Suppressor macrophage treated with lipopolysaccharide for 4 hours (primary cell): ENCODE data around the gene CACNA2D3.
"Not testable (repeated sequence)": the region's sequence is repeated elsewhere in the genome, so short reads cannot be mapped to it uniquely, and the experiment has no call there.

ENCODE experiments used
- DNase-seq: peaks from one replicate; pipeline ENCODE4 v3.0.0-alpha.2; 2020

Gene CACNA2D3

DNA sequence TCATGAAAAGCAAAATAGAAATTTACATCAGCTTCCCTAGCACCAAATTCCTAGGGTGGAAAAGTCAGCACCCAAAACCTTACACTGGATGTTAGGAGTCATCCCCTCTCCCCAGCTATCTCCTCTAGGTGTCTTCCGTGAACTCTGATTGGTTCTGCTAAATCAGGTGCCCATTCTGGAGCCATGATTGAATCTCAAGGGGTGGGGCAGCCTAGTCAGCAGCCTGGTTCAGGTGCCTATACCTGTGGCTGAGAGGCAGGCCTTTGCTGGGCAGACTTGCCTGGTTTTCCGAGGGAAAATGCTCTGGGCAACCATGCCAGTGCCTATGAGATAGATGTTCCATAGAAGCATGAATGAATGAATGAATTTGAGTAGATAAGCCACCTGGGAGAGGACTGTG, 468.8 kb downstream of the CACNA2D3 start:
- no peak for DNase-seq

DNA sequence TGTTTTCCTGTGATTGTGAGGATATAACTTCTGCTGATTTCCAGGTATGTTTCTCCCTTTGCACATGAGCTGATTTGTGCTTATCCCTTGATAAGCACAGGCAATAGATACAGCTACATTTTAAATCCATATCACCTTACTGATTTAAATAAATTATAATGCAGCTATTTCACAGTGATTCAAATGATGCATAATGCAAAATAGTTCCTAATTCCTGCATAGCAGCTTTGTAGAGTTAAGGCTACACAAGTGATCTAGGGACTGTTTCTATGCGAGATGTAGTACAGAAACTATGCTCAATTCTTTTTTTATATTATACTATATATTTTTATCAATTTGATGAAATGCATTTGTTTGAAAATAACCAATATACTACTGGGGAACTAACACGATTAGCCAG, 471.3 kb downstream of the CACNA2D3 start:
- DNase-seq, result no peak

DNA sequence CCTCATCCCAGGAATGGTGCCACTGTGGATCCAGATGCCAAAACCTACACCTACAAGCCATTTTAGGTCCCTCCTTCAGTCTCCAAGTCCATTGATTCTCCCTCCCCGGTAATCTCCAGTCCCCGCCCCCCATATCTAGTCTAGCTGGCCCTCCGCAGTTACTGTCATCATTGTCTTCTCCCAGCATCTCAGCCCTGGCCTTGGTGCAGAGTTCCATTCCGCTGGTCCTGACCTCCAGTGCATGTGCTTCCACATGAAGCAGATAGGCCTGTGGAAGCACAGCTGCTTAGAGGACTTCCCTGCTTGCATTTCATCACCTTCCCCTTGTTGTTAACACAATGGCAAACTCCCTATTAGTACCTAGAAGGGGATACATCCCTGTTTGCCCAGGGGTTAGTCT, 473.7 kb downstream of the CACNA2D3 start:
- no peak for DNase-seq

DNA sequence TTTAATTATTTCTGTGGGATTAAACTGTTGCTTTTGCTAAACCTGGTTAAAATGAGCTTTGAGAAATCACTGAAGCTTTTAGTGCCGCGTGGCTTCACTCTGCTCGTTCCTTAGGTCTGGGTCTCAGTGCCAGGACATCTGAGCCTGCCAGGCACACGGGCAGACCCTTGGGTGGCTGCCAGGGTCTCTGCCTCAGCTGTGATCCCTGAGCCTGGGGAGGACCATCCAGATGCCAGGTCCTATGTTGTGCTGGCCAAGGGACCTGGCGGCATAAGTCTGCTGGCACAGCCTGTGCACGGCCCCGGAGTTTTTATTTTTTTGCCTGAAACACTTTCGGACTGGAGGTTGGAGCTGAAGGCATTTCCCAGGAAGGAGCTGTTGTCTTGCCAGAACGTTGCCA, 477.4 kb downstream of the CACNA2D3 start:
- DNase-seq, result no peak

DNA sequence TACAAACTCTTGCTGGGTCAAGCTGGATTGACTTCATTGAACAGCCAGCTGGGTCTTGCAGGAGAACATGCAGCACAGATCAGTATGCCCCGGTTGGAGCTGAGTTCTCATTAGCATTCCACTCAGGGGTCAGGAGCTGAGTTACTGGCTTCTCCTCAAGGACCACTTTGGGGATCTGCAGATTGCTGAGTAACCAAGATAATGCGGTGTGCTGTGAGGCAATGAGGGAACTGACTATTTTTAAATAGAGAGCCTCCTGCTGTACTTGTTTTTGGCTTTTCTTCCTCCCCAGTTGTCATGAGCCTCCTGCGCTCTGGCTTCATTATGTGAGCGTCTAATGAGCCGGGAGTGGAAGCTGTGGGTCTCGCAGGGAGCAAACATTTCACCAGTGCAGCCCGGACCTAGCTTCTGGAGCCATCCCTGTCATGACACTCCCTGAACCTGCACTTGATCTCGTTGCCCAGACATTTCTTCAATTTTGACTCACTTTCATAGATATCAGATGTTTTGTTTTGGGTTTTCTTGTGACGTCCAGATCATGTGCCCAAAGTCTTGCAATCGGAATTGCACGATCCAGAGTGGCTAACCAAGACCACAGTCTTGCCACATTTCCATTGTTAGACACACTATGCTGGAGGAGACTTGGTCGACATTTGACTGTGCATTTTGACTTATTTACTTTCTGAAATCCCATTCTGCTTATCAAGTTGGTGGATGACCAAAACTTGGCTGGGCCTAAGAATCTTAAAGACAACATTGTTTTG, 478.3 kb downstream of the CACNA2D3 start:
- no peak for DNase-seq

DNA sequence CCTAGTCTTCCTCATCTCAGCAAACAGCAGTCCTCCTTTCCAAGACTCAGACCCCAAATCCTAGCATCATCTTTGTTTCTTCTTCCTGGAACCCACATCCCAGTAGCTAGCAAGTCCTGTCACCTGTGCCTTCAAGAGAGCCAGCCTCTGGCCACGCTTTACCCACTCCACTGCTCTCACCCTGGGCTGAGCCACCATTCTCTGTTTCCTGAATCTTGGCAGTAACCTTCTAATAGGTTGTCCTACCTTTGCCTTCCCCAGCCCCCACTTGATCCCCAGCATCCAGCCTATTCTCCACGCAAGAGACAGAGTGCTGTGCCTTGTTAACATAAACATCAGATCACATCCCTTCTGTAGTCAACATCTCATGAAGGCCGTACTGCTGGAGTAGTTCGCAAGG, 482.1 kb downstream of the CACNA2D3 start:
- no peak for DNase-seq

DNA sequence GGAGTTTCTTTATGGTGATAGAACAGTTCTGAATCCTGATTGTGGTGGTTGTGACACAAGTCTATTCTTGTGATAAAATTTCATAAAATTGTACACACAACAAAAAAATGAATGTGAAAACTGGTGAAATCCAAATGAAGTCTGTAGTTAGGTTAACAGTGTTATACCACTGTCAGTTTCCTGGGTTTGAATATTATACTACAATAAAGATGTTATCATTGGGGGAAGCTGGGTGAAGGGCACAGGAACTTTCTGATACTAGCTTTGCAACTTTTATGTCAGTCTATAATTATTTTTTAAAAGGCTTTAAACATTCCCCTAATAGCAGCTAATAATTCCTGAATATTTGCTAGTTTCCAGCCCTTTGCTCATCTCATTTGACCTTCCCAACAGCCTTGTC, 485.7 kb downstream of the CACNA2D3 start:
- no peak for DNase-seq

DNA sequence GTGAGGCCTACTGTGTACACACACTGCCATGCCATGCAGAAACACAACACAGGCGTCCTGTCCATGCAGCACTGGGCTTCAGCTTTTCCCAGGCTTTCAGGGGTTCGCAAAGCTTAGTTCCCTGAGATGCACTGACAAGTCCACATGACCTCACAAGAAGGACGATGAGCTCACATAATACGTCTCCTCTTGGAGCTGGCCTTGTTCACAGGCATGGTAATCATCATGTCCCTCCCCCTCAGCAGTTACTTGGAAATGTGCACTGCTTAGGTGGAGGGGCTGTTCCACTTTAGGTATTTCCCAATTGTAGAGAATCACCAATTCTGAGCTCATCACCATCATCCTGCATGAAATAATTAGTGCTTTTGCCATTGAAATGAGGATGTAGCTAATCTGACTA, 496.7 kb downstream of the CACNA2D3 start:
- no peak for DNase-seq

DNA sequence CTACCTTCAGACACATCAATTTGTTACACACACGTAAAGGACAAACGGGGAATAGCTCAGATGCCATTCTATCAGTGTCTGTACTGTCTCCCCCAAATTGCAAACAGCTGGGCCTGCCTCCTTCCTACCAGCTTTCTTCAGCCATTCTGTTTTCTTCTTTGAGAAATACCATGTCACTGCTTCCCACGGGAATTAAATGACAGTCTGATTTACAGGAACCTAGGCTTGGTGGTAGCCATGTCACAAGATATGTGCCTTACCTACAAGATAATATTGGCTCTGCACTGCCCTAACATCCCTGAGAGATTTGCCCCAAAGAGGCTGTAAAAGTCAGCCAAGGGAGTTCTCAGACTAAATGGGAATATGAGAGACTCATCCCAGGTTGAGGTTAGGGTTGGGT, 497.2 kb downstream of the CACNA2D3 start:
- DNase-seq, result no peak

DNA sequence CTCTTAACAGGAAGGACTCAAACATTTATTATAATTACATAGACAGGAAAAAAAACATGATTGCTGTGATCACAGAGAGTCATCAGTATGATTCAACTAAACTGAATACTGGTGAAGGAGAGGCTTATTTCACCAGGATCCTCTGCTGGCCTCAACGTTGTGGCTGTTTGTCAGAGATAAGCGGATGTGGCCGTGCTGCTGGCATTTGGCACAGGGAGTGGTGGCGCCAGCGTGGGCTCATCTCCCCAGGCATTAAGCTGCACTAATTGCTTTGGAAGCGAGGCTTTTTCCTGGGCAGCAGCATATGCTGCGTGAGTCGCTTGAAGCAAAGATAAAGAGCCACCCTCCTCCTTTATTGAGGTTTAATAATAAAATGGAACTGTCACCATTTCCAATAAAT, 498.8 kb downstream of the CACNA2D3 start:
- no peak for DNase-seq

DNA sequence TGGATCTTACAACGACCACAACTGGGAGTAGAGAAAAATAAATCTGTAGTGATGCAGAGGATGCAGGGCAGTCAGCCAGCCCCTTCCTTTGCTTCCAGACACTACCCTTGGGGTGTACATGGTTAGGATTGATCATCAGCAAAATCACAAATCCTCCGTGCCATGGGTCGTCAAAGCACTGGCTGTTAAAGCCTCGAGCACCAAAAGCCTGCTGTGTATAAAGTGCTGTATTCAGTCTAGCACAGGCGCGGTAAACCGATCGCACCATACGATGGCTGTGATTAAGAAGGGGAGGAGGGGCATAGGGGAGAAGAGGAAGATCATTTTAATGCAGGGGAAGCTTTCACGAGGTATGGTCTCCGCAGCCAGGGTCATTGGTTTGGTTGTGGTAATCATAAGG, 500.3 kb downstream of the CACNA2D3 start:
- no peak for DNase-seq

DNA sequence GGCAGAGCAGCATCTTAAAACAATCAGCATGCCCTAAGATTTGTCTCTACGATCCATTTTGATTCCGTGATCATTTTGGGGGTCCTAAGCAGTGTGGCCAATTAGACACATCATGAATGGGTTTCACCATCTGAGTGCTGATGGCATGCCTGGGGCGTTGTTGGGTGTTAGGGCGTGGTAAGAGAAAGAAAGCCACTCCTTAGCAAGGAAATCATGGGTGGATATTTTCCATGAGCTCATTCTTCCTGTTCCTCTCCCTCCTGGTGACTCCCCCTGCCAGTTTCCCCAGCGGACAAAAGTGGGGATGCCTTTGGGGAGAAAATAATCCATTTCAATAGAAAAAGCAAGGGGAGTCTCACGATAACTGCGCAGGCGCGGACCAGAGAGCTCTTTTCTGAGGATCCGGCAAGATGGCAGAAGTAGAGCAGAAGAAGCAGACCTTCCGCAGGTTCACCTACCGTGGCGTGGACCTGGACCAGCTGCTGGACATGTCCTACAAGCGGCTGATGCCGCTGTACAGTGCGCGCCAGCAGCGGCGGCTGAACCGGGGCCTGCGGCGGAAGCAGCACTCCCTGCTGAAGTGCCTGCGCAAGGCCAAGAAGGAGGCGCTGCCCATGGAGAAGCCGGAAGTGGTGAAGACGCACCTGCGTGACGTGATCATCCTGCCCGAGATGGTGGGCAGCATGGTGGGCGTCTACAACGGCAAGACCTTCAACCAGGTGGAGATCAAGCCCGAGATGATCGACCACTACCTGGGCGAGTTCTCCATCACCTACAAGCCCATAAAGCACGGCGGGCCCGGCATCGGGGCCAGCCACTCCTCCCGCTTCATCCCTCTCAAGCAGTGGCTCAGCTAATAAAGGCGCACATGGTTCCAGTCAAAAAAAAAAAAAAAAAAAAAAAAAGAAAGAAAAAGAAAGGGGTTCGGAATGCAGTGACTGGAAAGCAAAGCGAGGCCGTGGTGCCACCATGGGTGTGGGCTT, 503.7 kb downstream of the CACNA2D3 start:
- no peak for DNase-seq

DNA sequence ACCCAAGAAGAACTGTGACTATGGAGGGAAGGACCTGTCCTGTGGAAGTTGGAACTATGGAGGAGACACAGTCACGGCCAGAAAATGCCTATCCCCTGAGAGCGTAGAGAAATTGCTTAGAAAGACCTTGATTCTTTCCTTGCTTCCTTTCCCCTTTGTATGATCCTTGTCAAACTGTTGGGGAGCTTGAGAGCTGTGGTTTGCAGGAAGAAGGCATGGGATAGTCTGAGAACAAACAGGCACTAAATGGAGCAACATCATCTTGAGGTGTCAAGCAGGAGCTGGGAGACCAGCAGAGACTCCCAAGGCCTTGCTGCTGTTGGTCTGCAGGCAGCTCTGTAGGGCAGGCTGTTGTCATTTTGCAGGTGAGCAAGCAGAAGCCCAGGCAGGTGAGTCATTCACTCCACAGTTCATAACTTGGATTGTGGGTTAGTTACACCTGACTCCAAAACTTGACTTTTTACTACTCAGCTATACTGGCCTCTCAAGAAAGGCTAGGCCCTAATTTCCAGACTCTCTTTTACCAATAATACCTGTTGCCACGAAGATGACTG, 506.6 kb downstream of the CACNA2D3 start:
- no peak for DNase-seq

DNA sequence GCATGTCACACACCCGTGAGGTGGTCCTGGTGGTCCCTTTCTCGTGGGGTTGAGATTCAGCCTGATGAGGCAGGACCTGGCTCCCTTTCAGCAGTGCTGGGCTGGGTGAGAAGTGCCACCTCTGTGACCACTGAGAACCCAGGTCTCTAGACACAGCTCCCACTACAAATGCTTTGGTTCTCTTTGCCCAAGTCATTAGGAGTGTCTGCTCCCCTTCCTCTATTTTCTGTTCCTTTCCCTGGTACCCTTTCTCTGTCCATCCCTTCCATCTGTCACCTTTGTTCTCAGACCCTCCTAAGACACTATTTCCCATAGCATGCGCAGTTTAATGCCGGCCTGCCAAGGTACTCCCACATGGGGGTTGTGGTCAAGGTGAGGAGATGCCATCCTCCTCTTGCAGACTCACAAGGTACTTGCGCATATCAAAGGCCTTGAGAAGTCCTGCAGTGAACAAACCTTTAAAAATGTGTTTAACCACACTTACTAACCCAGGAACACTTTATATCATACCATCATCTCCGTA, 507.8 kb downstream of the CACNA2D3 start:
- DNase-seq, result no peak

DNA sequence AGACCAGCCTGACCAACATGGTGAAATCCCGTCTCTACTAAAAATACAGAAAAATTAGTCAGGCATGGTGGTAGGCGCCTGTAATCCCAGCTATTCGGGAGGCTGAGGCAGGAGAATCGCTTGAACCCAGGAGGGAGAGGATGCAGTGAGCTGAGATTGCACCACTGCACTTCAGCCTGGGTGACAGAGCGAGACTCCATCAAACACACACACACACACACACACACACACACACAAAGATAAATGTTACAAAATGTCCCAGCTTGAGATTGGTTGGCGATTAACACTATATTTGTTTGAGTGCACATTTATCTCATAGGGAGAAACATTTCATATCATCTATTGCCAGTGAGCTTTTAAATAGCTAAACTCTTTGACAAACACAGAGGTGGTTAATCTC, 508.6 kb downstream of the CACNA2D3 start:
- not testable (repeated sequence) for DNase-seq

DNA sequence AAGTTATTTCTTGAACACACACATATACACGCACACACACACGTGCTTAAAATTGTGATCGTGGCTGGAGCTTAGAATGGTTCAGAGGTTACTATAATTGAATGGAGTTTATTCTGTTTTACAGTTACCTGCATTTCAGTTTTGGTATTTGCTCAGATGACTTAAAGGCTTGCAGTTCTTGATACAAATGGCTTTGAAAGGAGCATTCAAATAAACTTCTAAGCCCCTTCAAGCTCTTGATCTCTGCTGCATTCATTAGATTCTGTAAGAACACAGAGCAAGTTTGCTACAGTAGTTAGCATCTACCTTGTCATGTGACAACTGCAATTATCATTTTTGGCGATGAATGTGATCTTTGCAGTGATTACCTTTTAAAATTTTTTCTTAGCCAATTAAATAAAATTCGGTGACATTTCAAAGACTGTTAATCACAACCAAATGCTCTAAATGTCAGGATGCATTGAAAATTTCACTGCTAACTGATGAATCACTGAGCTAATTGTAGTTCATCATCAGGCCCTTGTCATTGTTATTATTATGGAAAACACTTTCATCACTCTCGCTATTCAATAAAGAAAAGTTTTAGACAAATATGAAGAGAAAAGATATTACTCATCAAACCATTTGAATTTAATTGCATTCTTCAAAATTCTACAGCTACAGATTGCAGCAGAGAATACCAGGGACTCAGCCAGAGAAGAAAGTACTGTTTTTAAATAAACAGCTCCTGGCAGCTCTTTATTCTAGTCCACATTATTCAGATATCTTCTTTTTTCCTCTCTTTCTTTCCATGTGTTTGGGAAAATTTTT, 509.4 kb downstream of the CACNA2D3 start:
- no peak for DNase-seq

DNA sequence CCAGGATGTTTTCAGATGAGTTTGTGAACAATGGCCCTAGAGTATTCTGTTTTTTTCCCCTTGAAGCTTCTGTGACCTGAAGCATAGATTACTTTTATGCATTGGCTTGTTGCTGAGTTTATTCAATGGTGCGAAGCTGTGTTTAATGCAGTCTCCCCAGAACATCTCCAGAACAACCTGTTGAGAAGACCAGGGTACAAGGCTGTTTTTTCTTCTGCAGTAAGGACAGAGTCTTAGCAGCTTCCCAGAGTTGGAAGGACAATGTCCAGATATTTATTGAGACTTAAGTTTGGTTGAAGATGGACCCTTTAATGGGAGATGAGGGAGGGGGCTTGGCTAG, 509.9 kb downstream of the CACNA2D3 start:
- DNase-seq, result no peak

DNA sequence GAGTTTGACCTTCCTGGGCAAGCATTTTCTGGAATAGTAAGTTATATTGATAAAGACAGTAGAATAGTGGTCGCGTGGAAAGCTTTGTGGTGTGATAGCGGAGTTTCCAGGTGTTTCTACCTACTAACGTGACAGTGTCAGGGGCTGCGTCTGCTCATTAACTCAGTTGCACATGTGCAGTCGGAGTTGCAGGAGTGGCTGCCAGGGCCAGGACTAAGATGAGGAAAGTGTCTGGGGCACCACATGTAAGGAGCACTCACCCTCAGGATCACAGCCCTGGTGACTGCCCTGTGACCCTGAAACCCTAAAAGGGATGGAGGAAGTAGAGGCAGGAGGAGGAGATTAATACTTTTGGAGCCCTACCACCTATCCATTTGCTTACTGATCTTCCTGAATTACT, 510.5 kb downstream of the CACNA2D3 start:
- DNase-seq, result no peak

DNA sequence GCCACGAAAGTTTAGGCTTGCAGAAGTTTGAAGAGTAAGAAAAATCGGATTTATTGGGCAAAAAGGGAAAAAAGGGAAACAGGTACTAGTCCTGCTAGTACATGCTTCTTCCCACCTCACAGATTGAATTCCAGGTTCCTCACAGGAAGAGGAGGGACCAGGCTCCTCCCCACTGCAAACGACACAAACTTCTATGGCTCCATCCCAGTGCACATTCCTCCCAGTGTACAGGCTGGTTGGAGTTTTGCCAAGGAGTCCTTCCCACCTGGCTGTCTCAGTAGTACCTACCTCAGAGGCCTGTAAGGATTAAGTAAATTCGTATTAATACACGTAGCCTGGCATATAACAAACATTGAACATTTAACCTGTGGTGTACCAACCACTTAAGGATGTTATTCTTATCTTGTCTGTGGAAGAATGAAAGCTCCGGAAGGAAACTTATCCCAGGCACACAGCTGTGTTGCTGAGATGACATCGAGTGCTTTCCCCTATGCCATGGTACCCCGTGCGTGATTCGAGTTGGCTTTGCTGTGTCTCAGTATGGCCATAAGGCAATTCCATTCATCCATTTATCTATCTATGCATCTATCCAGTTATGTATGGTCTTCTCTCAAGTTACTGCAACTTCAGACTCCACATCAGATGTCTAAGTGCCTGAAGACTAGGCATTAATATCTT, 511.2 kb downstream of the CACNA2D3 start:
- DNase-seq, result no peak

DNA sequence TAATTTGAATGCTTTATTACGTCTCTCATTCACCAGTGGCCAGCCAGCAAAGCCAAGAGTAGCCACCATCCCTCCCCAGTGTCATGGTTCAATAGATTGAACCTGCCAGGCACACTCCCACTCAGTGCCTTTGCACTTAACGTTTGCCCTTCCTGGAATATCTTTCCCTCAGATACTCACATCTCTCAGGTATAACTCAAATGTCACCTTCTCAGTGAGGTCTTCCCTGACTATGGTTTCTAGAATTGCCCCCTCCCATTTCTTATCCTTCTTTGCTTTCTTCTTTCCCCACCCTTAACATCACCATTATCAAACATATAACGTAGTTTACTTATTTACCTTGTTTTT, 511.7 kb downstream of the CACNA2D3 start:
- no peak for DNase-seq

DNA sequence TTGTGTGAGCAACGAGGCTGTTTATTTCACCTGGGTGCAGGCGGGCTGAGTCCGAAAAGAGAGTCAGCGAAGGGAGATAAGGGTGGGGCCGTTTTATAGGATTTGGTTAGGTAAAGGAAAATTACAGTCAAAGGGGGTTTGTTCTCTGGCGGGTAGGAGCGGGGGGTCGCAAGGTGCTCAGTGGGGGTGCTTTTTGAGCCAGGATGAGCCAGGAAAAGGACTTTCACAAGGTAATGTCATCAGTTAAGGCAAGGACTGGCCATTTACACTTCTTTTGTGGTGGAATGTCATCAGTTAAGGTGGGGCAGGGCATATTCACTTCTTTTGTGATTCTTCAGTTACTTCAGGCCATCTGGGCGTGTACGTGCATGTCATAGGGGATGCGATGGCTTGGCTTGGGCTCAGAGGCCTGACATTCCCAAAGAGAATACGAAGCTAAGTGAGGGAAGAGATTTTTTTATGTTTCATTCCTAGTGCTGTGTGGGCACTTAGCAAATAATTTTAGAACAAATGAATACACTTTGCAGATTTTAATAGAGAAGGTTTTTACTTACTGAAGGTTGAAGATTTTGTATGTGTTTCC, 517.5 kb downstream of the CACNA2D3 start:
- DNase-seq, result not testable (repeated sequence)
